ENCODE results near the gene LIN54. TPM values are rescaled to one million over a fixed set of nuclear protein-coding genes. Genes with fewer than 3 reads are reported as not detected.

Gene LIN54
- total and polyA plus RNA-seq, 9 of the 15 experiments (the other 6 are each of a cell fraction or from before 2014, with no cell fraction given) = 2.2 to 22.5 (median 15.8) TPM

GRCh38 chr4:83034630-83035494 lies 24.2 kb upstream of the LIN54 start, which contains the start of gene COPS4 (continued):
- TF ChIP-seq SRF (CRISPR knock-in tag; IDR thresholded peaks at IDR 0.05) (no peak), AFF4 (CRISPR knock-in tag; IDR thresholded peaks at IDR 0.05) (peak; percentile 89), ZBTB34 (CRISPR knock-in tag; IDR thresholded peaks at IDR 0.05) (no peak), CCNT2 (IDR thresholded peaks at IDR 0.05; ENCODE audit: borderline replicate concordance, extremely low read depth, insufficient read length, low read depth, low read length) (peak; percentile 26), YBX1 (IDR thresholded peaks at IDR 0.05) (no peak), ETS2 (tag; IDR thresholded peaks at IDR 0.05; ENCODE audit: borderline replicate concordance, poor library complexity, severe bottlenecking) (no peak), IFI16 (CRISPR knock-in tag; IDR thresholded peaks at IDR 0.05) (no peak), ZNF639 (CRISPR knock-in tag; conservative IDR thresholded peaks at IDR 0.05 in 1 of 2, IDR thresholded peaks at IDR 0.05 in 1 of 2) (peak in 1 of 2 experiments; percentile 85; a peak in 2 of 4 replicates), GTF2E2 (tag; IDR thresholded peaks at IDR 0.05) (peak; percentile 98), SMARCC2 (IDR thresholded peaks at IDR 0.05; ENCODE audit: low read depth) (no peak), E2F4 (CRISPR knock-in tag; IDR thresholded peaks at IDR 0.05; ENCODE audit: low read depth) (no peak), GABPB2 (CRISPR knock-in tag; conservative IDR thresholded peaks at IDR 0.05) (no peak), ZNF780A (CRISPR knock-in tag; IDR thresholded peaks at IDR 0.05) (no peak), ELK1 (CRISPR knock-in tag; IDR thresholded peaks at IDR 0.05) (no peak), PHTF2 (CRISPR knock-in tag; IDR thresholded peaks at IDR 0.05) (no peak)
- TF ChIP-seq, protein P1, sequence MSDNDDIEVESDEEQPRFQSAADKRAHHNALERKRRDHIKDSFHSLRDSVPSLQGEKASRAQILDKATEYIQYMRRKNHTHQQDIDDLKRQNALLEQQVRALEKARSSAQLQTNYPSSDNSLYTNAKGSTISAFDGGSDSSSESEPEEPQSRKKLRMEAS (CRISPR knock-in tag; IDR thresholded peaks at IDR 0.05) = 0 out of 2 replicates have a peak, but pooled peaks have one; percentile 29
